GM12878 (cell line): ENCODE measurements around the gene CTCFL. TPM values are rescaled to one million over a fixed set of nuclear protein-coding genes. Genes with fewer than 3 reads are reported as not detected.
A peak's percentile ranks its signal among the peaks of the same experiment; 100 is the strongest.

ENCODE experiments used
- ATAC-seq: fragments of 200-7000 bp; cut with Tn5 transposase; 3 replicates; pipeline ENCODE4 v1.9.1; 2020; ENCODE audit warnings: mild to moderate bottlenecking, moderate library complexity
- BruUV-seq: library from RNA; stranded (reverse); fragments of 400-500 nt; replicated peaks from 2 replicates; lab custom pipeline; 2021; lab: Mats Ljungman, UMichigan
- CTCF ChIA-PET: fragments of 300-600 bp; sonication (Branson Sonifier 250); formaldehyde crosslinking; extraction: SDS; loops from one replicate; lab custom pipeline; 2021; ENCODE audit warnings: inconsistent platforms; lab: Yijun Ruan, JAX
- POLR2A ChIA-PET: fragments of 350-600 bp; formaldehyde crosslinking; extraction: SDS; loops from one replicate; lab custom pipeline; 2021; ENCODE audit warnings: inconsistent platforms; lab: Charles Lee
- RAD21 ChIA-PET: fragments of 300-600 bp; sonication (Branson Sonifier 250); formaldehyde crosslinking; loops from one replicate; lab custom pipeline; 2023; ENCODE audit warnings: antibody characterized with exemption; ENCODE audit not compliant: unreplicated experiment; lab: Charles Lee
- SMC1A ChIA-PET: fragments of 300-600 bp; sonication (Branson Sonifier 250); formaldehyde crosslinking; loops from one replicate; lab custom pipeline; 2023; ENCODE audit not compliant: unreplicated experiment, uncharacterized antibody; lab: Charles Lee
- DNase-seq: peaks from one replicate; pipeline ENCODE4 v3.0.0-alpha.2; 2011; ENCODE audit warnings: low read depth, low spot score
- FAIRE-seq: peaks from 3 replicates; lab custom pipeline; 2011; peaks lifted over from hg19 to GRCh38; lab: Jason Lieb, UNC
- H2AFZ ChIP-seq: 2 replicates; pipeline ENCODE4 v1.6.0; 2011; ENCODE audit warnings: low read depth, low read length, control low read depth; ENCODE audit not compliant: control insufficient read depth
- H3K27ac ChIP-seq: 2 replicates; pipeline ENCODE4 v1.5.1; 2011; ENCODE audit warnings: control low read depth; ENCODE audit not compliant: control insufficient read depth, insufficient read depth
- H3K27me3 ChIP-seq, 2 experiments: replicated peaks in 1 of 2; 2 replicates each; pipeline versions ENCODE4 v1.6.0 to v1.6.1; 2011; ENCODE audit warnings: low read length in 1 of 2; ENCODE audit not compliant: control insufficient read depth in 2 of 2, insufficient read depth in 2 of 2
- H3K36me3 ChIP-seq, 2 experiments: 2 replicates each; pipeline ENCODE4 v1.5.1; 2011; ENCODE audit warnings: low read length in 1 of 2; ENCODE audit not compliant: control insufficient read depth in 2 of 2, insufficient read depth in 2 of 2
- H3K4me1 ChIP-seq: 2 replicates; pipeline ENCODE4 v1.6.1; 2011; ENCODE audit warnings: mild to moderate bottlenecking, low read length, moderate library complexity, mixed read lengths; ENCODE audit not compliant: control insufficient read depth, insufficient read depth
- H3K4me2 ChIP-seq: 2 replicates; pipeline ENCODE4 v1.6.0; 2011; ENCODE audit warnings: control low read depth; ENCODE audit not compliant: control insufficient read depth, insufficient read depth
- H3K4me3 ChIP-seq: fragments of 200-600 bp; sonication (generic); 2 replicates; pipeline ENCODE4 v1.5.1; 2016
- H3K79me2 ChIP-seq: 2 replicates; pipeline ENCODE4 v1.6.0; 2011; ENCODE audit warnings: low read length; ENCODE audit not compliant: control insufficient read depth, insufficient read depth
- H3K9ac ChIP-seq: 2 replicates; pipeline ENCODE4 v1.8.0; 2011; ENCODE audit warnings: low read length, control low read depth, mixed read lengths; ENCODE audit not compliant: control insufficient read depth, insufficient read depth
- H3K9me3 ChIP-seq: replicated peaks from 3 replicates; pipeline ENCODE4 v1.5.1; 2011; ENCODE audit warnings: mild to moderate bottlenecking, low read length; ENCODE audit not compliant: control insufficient read depth, insufficient read depth
- H4K20me1 ChIP-seq: 2 replicates; pipeline ENCODE4 v1.6.0; 2011; ENCODE audit not compliant: control insufficient read depth, insufficient read depth
- ATF7 ChIP-seq: fragments of 450-650 bp; IDR thresholded peaks from 2 replicates; pipeline ENCODE4 v1.6.1; 2016; ENCODE audit warnings: low read depth, mild to moderate bottlenecking
- CBFB ChIP-seq: IDR thresholded peaks from 2 replicates; pipeline ENCODE4 v1.6.1; 2016; ENCODE audit warnings: antibody characterized with exemption, low read depth
- JUNB ChIP-seq: IDR thresholded peaks from 2 replicates; pipeline ENCODE4 v1.6.1; 2016; ENCODE audit warnings: antibody characterized with exemption, mild to moderate bottlenecking
- JUND ChIP-seq: IDR thresholded peaks from 2 replicates; pipeline ENCODE4 v1.6.1; 2012; ENCODE audit warnings: low read depth, mild to moderate bottlenecking, low read length, improper control_type of control experiment, moderate library complexity
- POLR2AphosphoS2 ChIP-seq: IDR thresholded peaks from 2 replicates; pipeline ENCODE4 v1.6.1; 2011; ENCODE audit warnings: low read depth, mild to moderate bottlenecking, low read length, improper control_type of control experiment, moderate library complexity
- ZBED1 ChIP-seq: IDR thresholded peaks from 2 replicates; pipeline ENCODE4 v1.6.1; 2016; ENCODE audit warnings: borderline replicate concordance
- ZNF207 ChIP-seq: fragments of 450-650 bp; IDR thresholded peaks from 2 replicates; pipeline ENCODE4 v1.6.1; 2014; ENCODE audit warnings: antibody characterized with exemption, mild to moderate bottlenecking, borderline replicate concordance
- WGBS: methylation state at CpG from one replicate; pipeline ENCODE4 v1.1.6; 2016; ENCODE audit warnings: low lambda C conversion rate; ENCODE audit not compliant: insufficient replicate concordance, insufficient coverage; ENCODE audit errors: missing lambda C conversion rate; 5-methylcytosine and 5-hydroxymethylcytosine counted together
- in situ Hi-C: fragments of 300-500 bp; cut with MboI; formaldehyde crosslinking; loops from 9 replicates; pipeline ENCODE4 v1.14.3; 2018; ENCODE audit warnings: mixed read lengths
- intact Hi-C: fragments of 100-400 bp; cut with micrococcal nuclease; formaldehyde crosslinking; loops from one replicate; pipeline ENCODE4 v1.14.2; 2022; ENCODE audit not compliant: unreplicated experiment
- polyA plus RNA-seq, 11 experiments: library from polyadenylated mRNA; depleted of rRNA in 4 of 11; unstranded in 6 of 11; stranded (reverse) in 5 of 11; fragments of >200 nt; fragmentation: Nextera tagmentation in 4 of 11; fragmentation: Illumina TruSeq in 1 of 11; extraction: Ambion mirVana in 4 of 11; extraction: Trizol in 1 of 11; gene quantifications; 1 replicate in 1 of 11; 2 replicates in 10 of 11; pipeline versions ENCODE4 v1.2.1 to v1.2.3, GENCODE V29; 2011 to 2016; ENCODE audit warnings: inconsistent platforms in 2 of 11, missing spikeins in 2 of 11, low read depth in 1 of 11
- total RNA-seq, 4 experiments: library from RNA; depleted of rRNA in 3 of 4; stranded (reverse); fragments of >200 nt in 3 of 4; fragmentation: Illumina TruSeq in 1 of 4; extraction: Trizol in 1 of 4; gene quantifications; 2 replicates each; pipeline versions ENCODE4 v1.2.1 to v1.2.3, GENCODE V29; 2013 to 2021
- TF ChIP-seq, protein P1 (sequence below): fragments of 450-650 bp; IDR thresholded peaks from 2 replicates; pipeline ENCODE4 v1.6.1; 2017; ENCODE audit warnings: mild to moderate bottlenecking, low read depth, inconsistent platforms; ENCODE audit not compliant: poor library complexity, severe bottlenecking
- TF ChIP-seq, protein P2 (sequence below): fragments of 450-650 bp; IDR thresholded peaks from 2 replicates; pipeline ENCODE4 v1.6.1; 2017; ENCODE audit warnings: low read depth, mild to moderate bottlenecking, moderate library complexity

Gene CTCFL
- total and polyA plus RNA-seq, 10 of the 15 experiments (the other 5 are each of a cell fraction or from before 2014, with no cell fraction given) = 0.06 to 0.20 (median 0.11) TPM; not detected in 4

DNA sequence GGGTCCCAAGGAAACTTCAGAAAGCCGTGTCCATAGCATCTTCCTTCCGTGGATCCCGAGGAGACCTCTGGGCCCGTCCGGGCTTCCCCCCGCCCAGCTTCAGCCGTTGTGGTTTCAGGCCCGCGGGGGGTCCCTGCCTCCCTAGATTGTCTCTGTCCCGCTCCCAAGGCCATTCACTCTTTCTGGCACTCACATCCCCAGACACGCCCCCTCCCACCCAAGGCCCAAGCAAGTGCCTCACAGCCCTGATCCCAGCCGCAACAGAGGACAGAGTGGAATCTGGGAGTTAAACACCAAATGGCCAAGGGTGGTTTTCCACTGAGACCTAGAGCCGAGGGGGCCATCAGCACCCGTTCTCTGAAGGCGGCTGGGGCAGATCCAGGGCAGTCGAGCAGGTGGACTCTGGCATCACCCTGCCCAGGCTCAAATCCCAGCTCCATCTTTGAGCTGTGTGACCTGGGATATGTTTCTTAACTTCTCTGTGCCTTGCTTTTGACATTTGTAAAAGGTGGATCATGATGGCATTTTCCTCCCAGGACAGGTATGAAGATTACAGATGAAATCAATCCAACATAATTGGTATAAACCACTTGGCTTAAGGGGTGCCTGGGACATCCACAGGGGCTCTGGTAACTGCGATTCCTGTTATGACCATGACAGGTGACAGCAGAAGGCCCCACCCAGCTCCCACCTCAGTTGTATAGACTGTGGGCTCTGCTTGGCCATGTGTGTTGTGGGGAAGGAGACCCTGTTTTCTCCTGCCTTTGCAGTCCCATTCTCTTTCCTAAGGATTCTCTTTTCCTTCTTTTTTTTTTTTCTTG, 48.1 kb downstream of the CTCFL start:
- Histone ChIP-seq H3K9ac (no peak overlapping the region; the same call in 1 of the 2 replicates), H2AFZ (no peak overlapping the region), H3K79me2 (no peaks in the 10 kb centered on the region), H3K4me2 (peak overlapping the region; percentile 52), H3K36me3 (no peaks in the 10 kb centered on the region), H3K27me3 (no peaks in the 10 kb centered on the region), H3K4me1 (peaks cover 65% of the 10 kb centered on the region), H3K9me3 (peaks cover 1% of the 10 kb centered on the region; the same call in 1 of the 3 replicates), H4K20me1 (no peaks in the 10 kb centered on the region), H3K4me3 (no peak overlapping the region; the same call in 1 of the 2 replicates), H3K27ac (peak overlapping the region; percentile 54; the same call in 1 of the 2 replicates)
- intact Hi-C loops = no loop called here
- TF ChIP-seq, protein P1, sequence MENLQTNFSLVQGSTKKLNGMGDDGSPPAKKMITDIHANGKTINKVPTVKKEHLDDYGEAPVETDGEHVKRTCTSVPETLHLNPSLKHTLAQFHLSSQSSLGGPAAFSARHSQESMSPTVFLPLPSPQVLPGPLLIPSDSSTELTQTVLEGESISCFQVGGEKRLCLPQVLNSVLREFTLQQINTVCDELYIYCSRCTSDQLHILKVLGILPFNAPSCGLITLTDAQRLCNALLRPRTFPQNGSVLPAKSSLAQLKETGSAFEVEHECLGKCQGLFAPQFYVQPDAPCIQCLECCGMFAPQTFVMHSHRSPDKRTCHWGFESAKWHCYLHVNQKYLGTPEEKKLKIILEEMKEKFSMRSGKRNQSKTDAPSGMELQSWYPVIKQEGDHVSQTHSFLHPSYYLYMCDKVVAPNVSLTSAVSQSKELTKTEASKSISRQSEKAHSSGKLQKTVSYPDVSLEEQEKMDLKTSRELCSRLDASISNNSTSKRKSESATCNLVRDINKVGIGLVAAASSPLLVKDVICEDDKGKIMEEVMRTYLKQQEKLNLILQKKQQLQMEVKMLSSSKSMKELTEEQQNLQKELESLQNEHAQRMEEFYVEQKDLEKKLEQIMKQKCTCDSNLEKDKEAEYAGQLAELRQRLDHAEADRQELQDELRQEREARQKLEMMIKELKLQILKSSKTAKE = no peak
- TF ChIP-seq JUNB (no peak), ATF7 (no peak), POLR2AphosphoS2 (no peak), ZBED1 (no peak), JUND (no peak), ZNF207 (no peak), CBFB (no peak)
- TF ChIP-seq, protein P2, sequence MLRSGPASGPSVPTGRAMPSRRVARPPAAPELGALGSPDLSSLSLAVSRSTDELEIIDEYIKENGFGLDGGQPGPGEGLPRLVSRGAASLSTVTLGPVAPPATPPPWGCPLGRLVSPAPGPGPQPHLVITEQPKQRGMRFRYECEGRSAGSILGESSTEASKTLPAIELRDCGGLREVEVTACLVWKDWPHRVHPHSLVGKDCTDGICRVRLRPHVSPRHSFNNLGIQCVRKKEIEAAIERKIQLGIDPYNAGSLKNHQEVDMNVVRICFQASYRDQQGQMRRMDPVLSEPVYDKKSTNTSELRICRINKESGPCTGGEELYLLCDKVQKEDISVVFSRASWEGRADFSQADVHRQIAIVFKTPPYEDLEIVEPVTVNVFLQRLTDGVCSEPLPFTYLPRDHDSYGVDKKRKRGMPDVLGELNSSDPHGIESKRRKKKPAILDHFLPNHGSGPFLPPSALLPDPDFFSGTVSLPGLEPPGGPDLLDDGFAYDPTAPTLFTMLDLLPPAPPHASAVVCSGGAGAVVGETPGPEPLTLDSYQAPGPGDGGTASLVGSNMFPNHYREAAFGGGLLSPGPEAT = no peak
- FAIRE-seq = no peak
- ATAC-seq = no peak
- in situ Hi-C loops = loop anchor here (10.0 kb wide), 1 partner anchor 978 kb away; no protein-coding TSS in a partner anchor
- WGBS = 59% methylated on average over 17 of the region's 17 CpGs
- no TSS peak for BruUV-seq
- ChIA-PET SMC1A (interaction anchor here (0.6 to 4.7 kb wide), 7 partner anchors 16 to 1506 kb away, joined by 3 to 22 read pairs (median 3); no protein-coding TSS in a partner anchor), POLR2A (interaction anchor here (1.4 kb wide), 1 partner anchor 76 kb away, joined by 4 read pairs; no protein-coding TSS in a partner anchor), CTCF (interaction anchor here (0.9 to 4.8 kb wide), 5 partner anchors 11 to 87 kb away, joined by 3 to 28 read pairs (median 3); no protein-coding TSS in a partner anchor), RAD21 (interaction anchor here (0.8 to 2.7 kb wide), 4 partner anchors 10 to 86 kb away, joined by 3 to 9 read pairs (median 3); partner anchors contain the start of gene RBM38)
- no peak for DNase-seq
